ENCODE results near the gene DNMT1.

The DNMT1 gene

DNA sequence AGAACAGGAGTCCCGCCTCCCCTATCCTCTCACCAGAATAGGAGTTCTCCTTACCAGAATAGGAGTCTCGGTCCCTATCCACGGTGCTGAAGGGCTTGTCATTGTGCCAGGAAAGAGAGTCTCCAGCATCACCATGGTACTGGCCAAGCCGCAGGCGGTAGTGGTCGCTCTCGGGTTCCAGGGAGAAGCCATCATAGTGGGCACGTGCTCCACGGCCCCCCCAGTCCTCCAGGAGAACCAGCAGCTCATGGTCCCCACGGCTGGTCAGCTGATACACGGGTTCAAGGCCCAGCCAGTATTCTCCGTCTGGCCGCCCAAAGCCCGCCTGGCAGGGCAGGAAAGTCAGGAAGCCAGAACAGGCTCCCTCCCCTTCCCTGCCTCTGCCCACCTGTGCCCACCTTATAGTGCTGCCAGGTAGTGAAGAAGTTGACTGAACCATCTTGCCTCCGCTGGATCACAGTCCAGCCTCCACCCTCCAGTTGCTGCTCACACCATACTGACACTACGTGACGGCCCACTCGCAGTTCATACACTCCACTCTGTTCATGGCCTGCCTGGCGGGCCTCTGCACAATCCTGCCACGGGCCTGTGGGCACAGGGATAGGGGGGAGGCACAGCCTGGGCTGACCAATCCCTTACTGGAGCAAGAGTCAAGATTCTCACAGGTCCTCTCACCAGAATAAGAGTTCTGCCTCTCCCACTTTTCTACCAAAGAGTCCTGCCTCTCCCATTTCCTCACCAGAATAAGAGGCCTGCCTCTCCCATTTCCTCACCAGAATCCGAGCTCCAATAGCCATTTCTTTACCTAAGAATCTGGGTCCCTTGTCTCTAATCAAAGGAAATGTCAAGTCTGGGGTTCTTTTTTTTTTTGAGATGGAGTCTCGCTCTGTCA is 101.2 kb downstream of the DNMT1 start:
- no peak for DNase-seq (ENCODE audit: low spot score)

DNA sequence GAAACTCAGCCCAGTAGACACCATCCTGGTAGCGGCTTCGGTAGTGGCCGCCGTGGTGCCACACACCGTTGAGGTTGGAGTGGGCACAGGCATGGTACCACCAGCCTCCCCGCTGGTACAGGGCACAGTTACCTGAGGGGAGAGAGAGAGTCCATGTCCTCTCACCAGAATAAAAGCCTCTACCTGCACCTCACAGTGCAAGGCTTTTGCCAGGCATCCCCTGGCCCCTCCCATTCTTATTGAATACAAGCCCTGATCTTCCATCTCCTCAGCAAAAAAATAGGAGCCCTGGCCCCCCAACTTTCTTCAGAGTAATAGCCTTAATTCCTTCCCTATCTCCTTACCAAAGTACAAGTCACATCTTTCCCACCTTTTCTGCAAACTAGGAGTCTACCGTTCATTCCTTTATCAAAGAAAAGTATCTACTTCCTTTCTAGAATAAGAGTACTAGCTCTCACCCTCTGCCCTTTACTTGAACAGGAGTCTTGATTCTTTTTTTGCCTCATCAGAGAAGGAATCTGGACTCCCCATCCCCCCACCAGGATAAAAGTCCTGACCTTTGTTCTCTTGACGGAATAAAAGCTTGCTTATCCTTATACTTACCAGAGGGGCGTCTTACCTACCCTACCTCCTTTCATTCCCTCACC is 102.0 kb downstream of the DNMT1 start:
- no peak for DNase-seq (ENCODE audit: low spot score)

DNA sequence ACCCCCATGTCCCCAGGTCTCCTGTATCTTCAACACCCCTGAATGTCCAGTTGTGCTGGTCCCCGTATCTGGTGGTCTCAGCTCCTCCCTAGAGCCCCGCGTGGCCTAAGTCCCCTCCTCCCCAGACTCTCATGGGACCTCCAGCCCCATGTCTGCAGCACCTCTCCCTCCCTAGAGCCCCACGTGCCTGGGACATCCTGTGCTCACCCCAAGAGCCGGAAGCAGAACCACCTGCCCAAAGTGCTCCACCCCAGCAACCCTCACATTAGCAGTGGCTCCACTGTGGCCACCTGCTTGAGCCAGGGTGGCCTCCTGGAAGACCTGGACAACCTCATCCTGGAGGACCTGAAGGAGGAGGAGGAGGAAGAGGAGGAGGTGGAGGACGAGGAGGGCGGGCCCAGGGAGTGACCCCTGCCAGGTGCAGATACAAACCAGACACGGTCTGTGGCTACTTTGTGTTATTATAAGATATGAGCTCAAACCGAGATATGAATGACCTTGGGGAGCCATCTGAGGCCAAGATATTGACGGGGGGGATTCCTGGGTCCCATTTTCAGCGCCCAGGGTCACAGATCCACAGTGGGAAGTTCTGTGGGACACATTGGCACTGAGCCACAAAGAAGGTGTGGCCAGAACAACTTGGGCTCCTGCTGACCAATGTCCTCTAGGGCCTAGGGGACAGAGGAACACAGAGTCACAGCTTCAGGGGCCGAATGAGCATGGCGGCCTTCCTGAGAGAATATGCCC is 102.7 kb downstream of the DNMT1 start:
- no peak for DNase-seq (ENCODE audit: low spot score)

DNA sequence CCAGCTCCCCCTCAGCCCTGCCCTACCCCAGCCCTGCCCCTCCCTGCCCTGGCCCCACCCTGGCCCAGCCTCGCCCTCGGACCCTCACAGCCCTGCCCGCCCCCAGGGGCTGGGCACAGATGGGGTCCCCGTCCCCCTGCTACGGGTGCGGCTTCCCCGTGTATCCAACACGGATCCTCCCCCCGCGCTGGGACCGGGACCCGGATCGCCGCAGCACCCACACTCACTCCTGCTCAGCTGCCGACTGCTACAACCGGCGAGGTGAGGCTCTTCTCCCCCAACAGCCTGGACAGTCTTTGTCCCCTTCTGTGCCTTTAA is 103.4 kb downstream of the DNMT1 start:
- DNase-seq (ENCODE audit: low spot score) = no peak

DNA sequence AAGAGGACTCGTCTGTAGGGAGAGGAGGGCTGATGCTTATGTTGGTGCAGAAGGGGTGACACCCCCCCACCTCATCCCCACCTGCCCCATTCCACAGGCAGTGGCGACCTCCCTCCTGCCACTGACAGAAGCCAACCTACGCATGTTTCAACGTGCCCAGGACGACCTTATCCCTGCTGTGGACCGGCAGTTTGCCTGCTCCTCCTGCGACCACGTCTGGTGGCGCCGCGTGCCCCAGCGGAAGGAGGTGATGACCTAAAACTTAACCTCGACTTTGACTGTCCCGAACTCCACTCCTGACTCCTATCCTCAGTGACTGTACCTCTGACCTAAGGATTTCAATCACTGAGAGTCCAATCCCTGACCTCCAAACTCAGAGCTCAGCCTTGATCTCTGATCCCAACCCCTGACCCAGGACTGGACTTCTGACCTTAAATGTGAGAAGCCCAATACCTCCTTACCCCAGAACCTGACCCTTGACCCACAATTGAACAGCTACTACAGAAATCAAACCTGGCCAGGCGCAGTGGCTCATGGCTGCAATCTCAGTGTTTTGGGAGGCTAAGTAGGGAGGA is 104.9 kb downstream of the DNMT1 start:
- no peak for DNase-seq (ENCODE audit: low spot score)

DNA sequence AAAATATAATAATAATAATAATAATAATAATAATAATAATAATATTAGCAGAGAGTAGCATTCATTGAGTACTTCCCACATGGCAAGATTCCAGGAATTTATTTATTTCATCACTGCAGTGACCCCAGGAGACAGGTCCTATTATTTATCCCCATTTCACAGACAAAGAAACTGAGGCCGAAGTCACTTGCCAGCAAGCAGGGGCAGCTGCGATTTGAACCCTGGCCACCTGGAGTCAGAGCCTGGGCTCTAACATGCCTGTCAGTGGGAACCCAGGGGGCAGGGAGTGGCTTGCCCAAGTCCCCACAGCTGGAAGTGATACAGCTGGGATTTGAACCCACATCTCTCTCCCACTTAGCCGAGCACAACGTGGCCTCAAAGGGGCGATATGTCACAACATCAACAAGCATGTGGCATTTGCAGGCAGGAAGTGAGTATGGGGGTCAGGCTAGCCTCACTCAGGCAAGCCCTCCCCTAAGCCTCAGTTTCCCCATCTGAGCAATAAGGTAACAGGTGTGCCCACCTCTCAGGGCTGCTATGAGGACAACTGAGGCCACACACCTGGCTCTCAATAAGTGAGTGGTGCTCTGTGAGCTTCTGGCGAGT is 105.7 kb downstream of the DNMT1 start:
- DNase-seq (ENCODE audit: low spot score) = no peak

DNA sequence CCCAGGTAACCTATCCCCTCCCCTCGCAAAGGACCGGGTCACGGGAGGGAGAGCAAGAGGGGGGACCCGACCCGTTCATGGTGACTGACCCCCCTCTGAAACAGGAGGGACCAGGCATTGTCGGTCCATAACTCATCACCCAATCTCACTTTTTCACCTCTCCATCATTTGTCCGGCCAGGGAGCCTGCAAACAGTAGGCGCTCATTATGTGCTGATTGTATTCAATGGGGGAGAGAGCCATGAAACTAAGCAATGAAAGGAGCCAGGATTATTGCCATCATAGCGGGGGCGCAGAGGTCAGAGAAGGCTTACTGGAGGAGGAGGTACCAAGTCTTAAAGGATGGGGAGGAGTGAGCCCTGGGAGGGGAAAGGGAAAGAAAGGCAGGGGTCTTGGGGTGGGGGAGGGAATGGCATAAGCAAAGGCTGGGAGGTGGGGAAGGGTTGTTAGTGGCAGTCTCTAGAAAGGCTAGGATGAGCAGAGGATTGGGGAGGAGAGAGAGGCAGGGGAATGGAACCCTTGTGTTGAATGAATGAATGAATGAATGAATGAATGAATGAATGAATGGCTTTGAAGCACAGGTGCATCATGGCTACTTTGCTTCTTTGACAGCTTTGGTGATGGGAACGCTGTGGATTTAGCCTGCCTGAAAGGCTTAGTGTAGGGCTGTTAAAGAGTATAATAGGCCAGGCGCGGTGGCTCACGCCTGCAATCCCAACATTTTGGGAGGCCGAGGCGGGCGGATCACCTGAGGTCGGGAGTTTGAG is 107.3 kb downstream of the DNMT1 start:
- DNase-seq (ENCODE audit: low spot score) = no peak

DNA sequence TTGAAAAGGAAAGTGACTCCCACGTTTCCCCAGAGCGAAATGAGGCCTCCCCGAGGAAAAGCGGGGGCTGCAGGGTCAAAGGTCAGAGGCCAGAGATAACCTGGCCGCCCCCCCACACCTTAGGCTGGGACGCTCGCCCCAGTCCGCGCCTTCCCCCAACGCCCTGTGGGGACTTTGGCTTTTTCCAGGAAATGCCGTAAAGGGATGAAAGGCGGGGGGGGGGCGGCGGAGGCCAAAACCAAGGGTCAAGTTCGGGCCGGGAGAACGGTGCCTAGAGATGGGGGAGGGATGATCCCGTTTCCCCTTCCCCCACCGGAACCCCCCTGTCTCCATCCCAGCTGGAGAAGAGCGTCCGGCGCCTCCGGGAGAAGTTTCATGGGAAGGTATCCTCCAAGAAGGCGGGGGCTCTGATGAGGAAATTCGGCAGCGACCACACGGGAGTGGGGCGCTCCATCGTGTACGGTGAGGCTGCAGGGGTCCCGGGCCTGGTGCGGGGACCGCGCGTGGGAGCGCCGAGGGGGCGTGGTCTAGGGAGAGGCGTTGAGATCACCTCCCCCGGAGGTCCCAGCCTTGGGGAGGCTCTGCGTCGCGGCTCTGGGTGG is 108.1 kb downstream of the DNMT1 start:
- no peak for DNase-seq (ENCODE audit: low spot score)

DNA sequence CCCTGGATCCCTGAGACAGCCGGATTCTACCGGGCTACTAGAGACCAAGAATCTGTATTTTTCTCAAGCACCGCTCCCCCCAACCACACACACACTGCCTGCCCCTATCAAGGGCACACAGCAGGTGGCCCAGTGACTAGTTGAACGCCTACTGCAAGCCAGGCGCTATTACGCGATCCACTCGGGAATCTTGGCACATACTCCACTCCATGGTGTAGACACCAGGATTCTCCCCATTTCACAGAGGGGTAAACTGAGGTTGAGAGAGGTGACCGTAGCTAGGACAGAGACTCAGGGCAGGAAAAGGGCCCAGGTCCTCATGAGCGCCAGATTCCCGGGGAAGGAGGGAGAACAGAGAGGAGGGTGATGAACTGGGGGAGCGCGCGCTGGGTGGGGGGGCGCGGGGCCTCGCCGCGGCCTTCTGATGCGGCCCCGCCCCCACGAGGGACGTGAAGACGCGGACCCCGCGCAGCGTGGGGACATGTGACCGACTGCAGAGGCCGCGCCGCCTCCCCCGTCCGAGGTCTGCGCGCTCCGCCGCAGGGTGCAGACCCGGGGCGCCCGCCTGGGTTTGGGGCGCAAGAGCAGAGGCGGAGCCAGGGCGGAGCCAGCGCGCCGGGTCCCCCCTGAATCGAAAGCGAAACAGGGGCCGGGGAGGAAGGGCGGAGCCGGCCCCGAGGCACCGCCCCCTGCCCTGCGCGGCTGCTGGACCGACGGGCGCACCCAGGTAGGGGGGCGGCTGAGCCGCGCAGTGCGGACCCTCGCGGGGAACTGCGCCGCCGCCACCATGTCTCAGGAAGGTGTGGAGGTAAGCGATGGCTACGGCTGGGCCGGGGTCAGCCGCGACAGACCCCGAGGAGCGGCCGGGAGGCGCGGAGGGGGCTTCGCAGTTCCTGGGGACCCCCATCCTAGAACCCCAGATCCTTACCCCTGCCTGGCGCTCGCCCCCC is 108.8 kb downstream of the DNMT1 start, which contains the start of gene SHFL:
Gene SHFL (plus strand): TSS at position 677 of the 950 bp plus-strand sequence. CDS start 111 bp downstream, at position 788.
- DNase-seq (ENCODE audit: low spot score) = peak; percentile 59

DNA sequence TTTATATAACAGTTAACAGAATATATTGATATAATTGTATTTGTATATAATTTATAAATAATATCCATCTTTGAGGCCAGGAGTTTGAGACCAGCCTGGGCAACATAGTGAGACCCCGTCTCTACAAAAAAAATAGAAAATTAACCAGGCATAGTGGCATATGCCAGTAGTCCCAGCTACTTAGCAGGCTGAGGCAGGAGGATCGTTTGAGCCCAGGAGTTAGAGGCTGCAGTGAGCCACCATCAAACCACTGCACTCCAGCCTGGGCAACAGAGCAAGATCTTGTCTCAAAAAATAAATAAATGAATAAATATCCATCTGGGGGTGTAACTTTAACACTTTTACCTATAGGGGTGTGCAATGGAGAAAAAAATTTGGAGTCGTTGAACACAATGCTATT is 110.0 kb downstream of the DNMT1 start:
- no peak for DNase-seq (ENCODE audit: low spot score)

DNA sequence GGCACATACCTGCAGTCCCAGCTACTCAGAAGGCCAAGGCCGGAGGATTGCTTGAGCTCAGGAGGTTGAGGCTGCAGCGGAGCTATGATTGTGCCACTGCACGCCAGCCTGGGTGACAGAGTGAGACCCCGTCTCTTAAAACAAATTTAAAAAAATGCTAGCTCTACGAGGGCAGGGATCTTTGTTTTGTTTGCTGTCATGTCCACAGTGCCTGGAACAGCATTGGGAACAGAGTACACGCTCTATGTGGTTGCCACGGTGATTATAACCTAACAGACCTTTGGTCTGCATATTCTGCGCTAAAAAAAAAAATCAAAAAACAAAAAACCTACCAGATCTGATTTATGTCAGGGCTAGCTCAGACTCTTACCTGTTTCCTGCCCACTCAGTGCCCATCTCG is 110.8 kb downstream of the DNMT1 start:
- DNase-seq (ENCODE audit: low spot score) = no peak
